Smooth muscle cell of trachea (primary cell): Measurements from ENCODE around the gene PXDN. TPM values are rescaled to one million over a fixed set of nuclear protein-coding genes. Genes with fewer than 3 reads are reported as not detected.

Source experiments
- total RNA-seq: library from RNA; depleted of rRNA; stranded (reverse); fragments of >200 nt; gene quantifications from 2 replicates; pipeline ENCODE4 v1.2.1, GENCODE V29; 2014

PXDN gene, protein sequence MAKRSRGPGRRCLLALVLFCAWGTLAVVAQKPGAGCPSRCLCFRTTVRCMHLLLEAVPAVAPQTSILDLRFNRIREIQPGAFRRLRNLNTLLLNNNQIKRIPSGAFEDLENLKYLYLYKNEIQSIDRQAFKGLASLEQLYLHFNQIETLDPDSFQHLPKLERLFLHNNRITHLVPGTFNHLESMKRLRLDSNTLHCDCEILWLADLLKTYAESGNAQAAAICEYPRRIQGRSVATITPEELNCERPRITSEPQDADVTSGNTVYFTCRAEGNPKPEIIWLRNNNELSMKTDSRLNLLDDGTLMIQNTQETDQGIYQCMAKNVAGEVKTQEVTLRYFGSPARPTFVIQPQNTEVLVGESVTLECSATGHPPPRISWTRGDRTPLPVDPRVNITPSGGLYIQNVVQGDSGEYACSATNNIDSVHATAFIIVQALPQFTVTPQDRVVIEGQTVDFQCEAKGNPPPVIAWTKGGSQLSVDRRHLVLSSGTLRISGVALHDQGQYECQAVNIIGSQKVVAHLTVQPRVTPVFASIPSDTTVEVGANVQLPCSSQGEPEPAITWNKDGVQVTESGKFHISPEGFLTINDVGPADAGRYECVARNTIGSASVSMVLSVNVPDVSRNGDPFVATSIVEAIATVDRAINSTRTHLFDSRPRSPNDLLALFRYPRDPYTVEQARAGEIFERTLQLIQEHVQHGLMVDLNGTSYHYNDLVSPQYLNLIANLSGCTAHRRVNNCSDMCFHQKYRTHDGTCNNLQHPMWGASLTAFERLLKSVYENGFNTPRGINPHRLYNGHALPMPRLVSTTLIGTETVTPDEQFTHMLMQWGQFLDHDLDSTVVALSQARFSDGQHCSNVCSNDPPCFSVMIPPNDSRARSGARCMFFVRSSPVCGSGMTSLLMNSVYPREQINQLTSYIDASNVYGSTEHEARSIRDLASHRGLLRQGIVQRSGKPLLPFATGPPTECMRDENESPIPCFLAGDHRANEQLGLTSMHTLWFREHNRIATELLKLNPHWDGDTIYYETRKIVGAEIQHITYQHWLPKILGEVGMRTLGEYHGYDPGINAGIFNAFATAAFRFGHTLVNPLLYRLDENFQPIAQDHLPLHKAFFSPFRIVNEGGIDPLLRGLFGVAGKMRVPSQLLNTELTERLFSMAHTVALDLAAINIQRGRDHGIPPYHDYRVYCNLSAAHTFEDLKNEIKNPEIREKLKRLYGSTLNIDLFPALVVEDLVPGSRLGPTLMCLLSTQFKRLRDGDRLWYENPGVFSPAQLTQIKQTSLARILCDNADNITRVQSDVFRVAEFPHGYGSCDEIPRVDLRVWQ (N-terminal part only)
- total RNA-seq = 144 and 189 TPM in 2 replicates

DNA sequence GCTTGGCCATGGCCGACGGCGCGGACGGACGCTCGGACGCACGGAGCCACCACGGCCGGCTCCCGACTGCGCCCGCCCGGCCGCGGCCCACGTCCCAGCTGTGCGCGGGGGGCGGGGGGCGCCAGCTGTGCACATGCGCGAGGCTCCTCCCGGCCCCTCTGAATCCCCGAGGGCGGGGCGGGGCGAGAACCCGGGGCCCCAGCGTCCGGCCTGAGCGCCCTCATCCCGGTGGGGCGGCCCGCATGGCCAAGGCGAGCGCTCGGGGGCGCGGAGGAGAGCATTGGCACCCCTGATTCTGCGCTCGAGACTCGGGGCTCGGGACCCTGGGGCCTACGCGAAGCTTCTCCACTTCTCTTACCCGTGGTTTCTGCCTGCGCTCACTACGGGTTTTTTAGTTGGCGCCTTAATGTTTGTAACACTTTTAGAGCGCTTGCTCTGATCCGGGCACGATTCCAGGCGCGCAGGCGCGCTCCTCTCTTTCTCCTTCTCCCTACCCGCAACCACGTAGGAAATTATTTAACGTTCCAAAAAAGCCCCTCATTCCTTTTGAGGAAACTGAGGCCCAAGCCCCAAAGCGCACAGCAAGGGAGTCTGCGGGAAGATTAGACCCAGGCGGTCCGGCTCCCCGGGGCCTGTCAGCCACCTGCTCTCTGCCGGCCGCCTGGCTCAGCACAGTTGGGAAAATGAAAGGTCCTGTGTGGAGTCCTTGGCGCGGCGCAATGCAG is at the start of gene PXDN:
PXDN (minus strand) TSS at position 70 of the 725 bp plus-strand sequence; CDS start at position 10, 60 bp downstream.

